Stimulated activated CD4-positive, alpha-beta T cell treated with anti-CD3 and anti-CD28 coated beads, Interleukin-12 subunit alpha, Interleukin-12 subunit beta, amount 100 ng/mL, for 24 hours (primary cell): ENCODE results near the gene FAM110D.

Experiments
- DNase-seq, 2 experiments: peaks; one replicate each; pipeline ENCODE4 v3.0.0-alpha.2; 2020; ENCODE audit warnings: low read depth in 2 of 2

FAM110D gene

GRCh38 chr1:26188477-26188876 is 29.6 kb downstream of the FAM110D start:
- DNase-seq = no peak

- no peak for DNase-seq
Measured at GRCh38 chr1:26189331-26189730, 30.5 kb downstream of the FAM110D start.

- no peak for DNase-seq
Measured at GRCh38 chr1:26189751-26190275, 30.9 kb downstream of the FAM110D start.

GRCh38 chr1:26190373-26190987 is 31.6 kb downstream of the FAM110D start, which contains the start of gene CATSPER4:
CATSPER4 (plus strand) TSS chr1:26190602; CDS start chr1:26190628, 26 bp downstream.
- no peak for DNase-seq

- no peak for DNase-seq
Measured at GRCh38 chr1:26191739-26192138, 32.9 kb downstream of the FAM110D start.

- DNase-seq = no peak
Measured at GRCh38 chr1:26195805-26196204, 36.9 kb downstream of the FAM110D start.

GRCh38 chr1:26197301-26197700 is 38.4 kb downstream of the FAM110D start:
- no peak for DNase-seq

- DNase-seq = no peak
Measured at GRCh38 chr1:26197813-26198212, 38.9 kb downstream of the FAM110D start.

GRCh38 chr1:26200413-26200812 is 41.5 kb downstream of the FAM110D start:
- no peak for DNase-seq

- no peak for DNase-seq
Measured at GRCh38 chr1:26203642-26204318, 44.9 kb downstream of the FAM110D start.

GRCh38 chr1:26210147-26210870 is 51.4 kb downstream of the FAM110D start:
- no peak for DNase-seq

GRCh38 chr1:26212726-26213125 is 53.8 kb downstream of the FAM110D start:
- DNase-seq = no peak

- no peak for DNase-seq
Measured at GRCh38 chr1:26213335-26213905, 54.5 kb downstream of the FAM110D start.
